Thymus (tissue), 11 donors: ENCODE measurements around the gene WNT2. TPM values are rescaled to one million over a fixed set of nuclear protein-coding genes. Genes with fewer than 3 reads are reported as not detected.
"Not testable (repeated sequence)": the region's sequence is repeated elsewhere in the genome, so short reads cannot be mapped to it uniquely, and the experiment has no call there.

Experiments used
- DNase-seq, 9 donors: peaks; one replicate each; pipeline ENCODE4 v3.0.0-alpha.2; 2013; ENCODE audit warnings: low spot score in 9 of 9, low read depth in 6 of 9, missing footprints in 1 of 9
- H3K27ac ChIP-seq, 2 donors: one replicate each; pipeline ENCODE4 v1.5.1; 2013; ENCODE audit warnings: control low read depth in 1 of 2, low read depth in 1 of 2, low read length in 1 of 2, mild to moderate bottlenecking in 1 of 2, moderate library complexity in 1 of 2
- H3K27me3 ChIP-seq, 2 donors: one replicate each; pipeline ENCODE4 v1.5.1; 2013; ENCODE audit warnings: low read length in 1 of 2; ENCODE audit not compliant: control insufficient read depth in 2 of 2, insufficient read depth in 1 of 2
- H3K36me3 ChIP-seq, 2 donors: one replicate each; pipeline ENCODE4 v1.5.1; 2013; ENCODE audit warnings: low read length in 1 of 2, mild to moderate bottlenecking in 1 of 2, moderate library complexity in 1 of 2; ENCODE audit not compliant: control insufficient read depth in 2 of 2, insufficient read depth in 2 of 2
- H3K4me1 ChIP-seq, 2 donors: one replicate each; pipeline ENCODE4 v1.5.1; 2013; ENCODE audit warnings: low read length in 2 of 2; ENCODE audit not compliant: control insufficient read depth in 2 of 2, insufficient read depth in 2 of 2
- H3K4me3 ChIP-seq, 2 donors: one replicate each; pipeline ENCODE4 v1.5.1; 2013; ENCODE audit warnings: low read length in 2 of 2, control low read depth in 1 of 2, mild to moderate bottlenecking in 1 of 2
- H3K9me3 ChIP-seq, 2 donors: one replicate each; pipeline ENCODE4 v1.5.1; 2013; ENCODE audit warnings: low read length in 1 of 2, mild to moderate bottlenecking in 1 of 2; ENCODE audit not compliant: control insufficient read depth in 2 of 2, insufficient read depth in 1 of 2
- WGBS: extraction: QIAGEN DNeasy Blood & Tissue Kit; methylation state at CpG from one replicate; pipeline ENCODE4 v1.1.7; 2013; 5-methylcytosine and 5-hydroxymethylcytosine counted together
- polyA plus RNA-seq: library from polyadenylated mRNA; stranded (reverse); fragments of 200-250 nt; gene quantifications from one replicate; pipeline ENCODE4 v1.2.3, GENCODE V29; 2013
- total RNA-seq: library from RNA; stranded (reverse); fragments of 120-200 nt; gene quantifications from one replicate; pipeline ENCODE4 v1.2.4, GENCODE V29; 2013
- donor health status: healthy.

WNT2 gene
- total and polyA plus RNA-seq, 2 donors: 0.14 to 0.24 TPM

DNA sequence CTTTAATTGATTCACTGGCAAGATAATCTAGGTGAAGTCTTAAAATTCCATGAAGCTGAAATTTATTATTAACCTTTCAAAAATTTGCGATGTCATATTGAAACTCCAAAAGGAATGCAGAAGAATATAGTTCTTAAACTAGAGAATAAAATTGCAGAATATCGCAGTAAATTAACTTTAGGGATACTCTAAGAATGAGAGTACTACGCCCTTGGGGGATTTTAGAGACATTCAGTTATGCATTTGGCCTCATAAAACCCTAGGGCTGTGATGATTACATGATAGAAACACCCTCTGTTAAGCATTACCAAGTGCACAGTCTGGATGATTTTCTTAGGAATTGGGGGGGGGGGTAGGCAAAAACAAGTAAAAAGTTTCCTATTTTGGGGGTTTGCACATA is 3.7 kb downstream of the WNT2 start:
- Histone ChIP-seq H3K9me3 (no peaks in the 10 kb centered on the region), H3K27me3 (peaks cover 24 to 47% of the 10 kb centered on the region in 2 donors), H3K27ac (no peak overlapping the region), H3K4me3 (no peak overlapping the region), H3K36me3 (no peaks in the 10 kb centered on the region), H3K4me1 (no peaks in the 10 kb centered on the region)
- DNase-seq: no peak
- 94% methylated on average over 3 of the region's 3 CpGs for WGBS

DNA sequence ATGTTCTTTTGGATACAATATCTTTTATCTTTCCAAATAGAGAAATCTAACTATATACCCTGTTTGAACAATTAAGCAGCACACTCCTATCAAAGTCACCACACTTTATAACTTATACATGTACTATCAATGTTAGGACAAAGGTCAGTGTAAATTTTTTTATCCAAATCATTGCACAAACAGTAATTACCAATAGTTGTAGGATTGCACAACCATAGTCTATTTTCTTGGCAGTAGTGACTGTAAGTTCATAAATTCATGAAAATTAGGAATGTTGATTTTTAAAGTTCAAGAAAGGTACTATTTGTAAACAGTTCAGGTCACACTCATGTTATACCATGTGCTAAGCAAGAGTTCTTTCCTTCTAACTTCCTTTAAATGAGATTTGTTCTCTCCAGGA is 9.3 kb downstream of the WNT2 start:
- DNase-seq: no peak
- Histone ChIP-seq H3K27me3 (peaks cover 0 to 3% of the 10 kb centered on the region in 2 donors), H3K4me1 (no peaks in the 10 kb centered on the region), H3K9me3 (no peaks in the 10 kb centered on the region), H3K27ac (no peak overlapping the region), H3K4me3 (no peak overlapping the region), H3K36me3 (no peaks in the 10 kb centered on the region)

DNA sequence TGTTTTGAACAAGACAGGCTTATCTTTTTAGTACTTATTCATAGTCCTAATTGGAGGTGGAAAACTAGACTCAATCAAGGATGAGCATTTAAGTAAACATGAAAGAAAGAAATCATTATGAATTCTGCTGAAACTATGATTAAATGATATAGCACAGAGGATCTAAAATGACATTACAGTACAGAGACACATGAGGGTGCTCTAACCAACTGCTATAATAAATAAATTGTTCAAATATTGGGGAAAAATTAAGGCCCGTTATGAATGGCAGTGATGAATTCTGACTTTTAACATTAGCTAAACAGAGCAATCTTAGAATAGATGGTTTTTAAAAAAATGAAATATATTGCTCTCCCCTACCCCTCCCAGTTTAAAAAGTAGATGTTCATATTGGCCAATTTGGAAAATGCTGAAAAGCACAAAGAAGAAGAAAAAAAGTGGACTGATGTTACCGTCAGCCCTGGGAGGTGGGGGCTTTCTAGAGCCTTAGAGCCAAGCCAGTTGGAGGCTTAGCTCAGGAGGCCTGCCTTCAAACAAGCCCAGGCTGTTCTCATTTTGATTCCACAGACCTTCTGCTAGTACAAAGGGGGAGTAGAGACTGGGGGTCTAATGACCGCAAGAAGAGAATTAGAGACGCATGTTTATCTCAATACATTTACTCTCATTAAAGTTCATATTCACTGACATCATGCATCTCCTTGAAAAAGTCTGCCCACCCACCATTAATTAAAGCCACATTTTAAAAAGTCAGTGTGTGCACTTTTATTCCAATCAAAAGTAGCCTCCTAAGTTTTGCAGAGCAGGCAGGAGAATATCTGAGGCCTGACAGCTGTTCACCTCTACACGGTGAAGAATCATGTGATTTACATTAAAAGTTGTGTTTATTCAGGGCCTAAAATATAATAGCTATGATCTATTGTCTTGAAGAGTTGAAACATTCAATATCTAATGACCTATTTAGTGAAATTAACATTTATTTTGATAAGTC is 10.0 kb downstream of the WNT2 start:
- 90% methylated on average over 5 of the region's 5 CpGs for WGBS
- H3K27me3 ChIP-seq: no peaks in the 10 kb centered on the region

DNA sequence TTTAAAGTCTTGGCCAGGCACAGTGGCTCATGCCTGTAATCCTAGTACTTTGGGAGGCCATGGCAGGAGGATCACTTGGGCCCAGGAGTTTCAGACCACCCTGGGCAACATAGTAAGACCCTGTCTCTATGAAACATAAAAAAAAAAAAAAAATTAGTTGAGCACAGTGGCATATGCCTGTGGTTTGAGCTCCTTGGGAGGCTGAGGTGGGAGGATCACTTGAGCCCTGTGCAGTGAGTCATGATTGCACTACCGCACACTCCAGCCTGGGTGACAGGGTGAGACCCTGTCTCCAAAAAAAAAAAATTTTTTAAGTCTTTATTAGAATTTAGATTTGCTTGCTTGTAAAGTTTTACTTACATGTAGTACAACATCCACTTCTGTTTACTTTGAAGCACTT is 14.0 kb downstream of the WNT2 start:
- Histone ChIP-seq H3K27ac (no peak overlapping the region), H3K4me1 (no peaks in the 10 kb centered on the region), H3K4me3 (no peak overlapping the region), H3K9me3 (no peaks in the 10 kb centered on the region), H3K27me3 (no peaks in the 10 kb centered on the region), H3K36me3 (no peaks in the 10 kb centered on the region)
- WGBS: 98% methylated on average over 1 of the region's 1 CpG
- no peak for DNase-seq

More for the DNA sequence above, 10.0 kb downstream of the WNT2 start:
- no peak for DNase-seq
- Histone ChIP-seq H3K4me3 (no peak overlapping the region), H3K9me3 (no peaks in the 10 kb centered on the region), H3K27ac (no peak overlapping the region), H3K36me3 (no peaks in the 10 kb centered on the region), H3K4me1 (no peaks in the 10 kb centered on the region)

DNA sequence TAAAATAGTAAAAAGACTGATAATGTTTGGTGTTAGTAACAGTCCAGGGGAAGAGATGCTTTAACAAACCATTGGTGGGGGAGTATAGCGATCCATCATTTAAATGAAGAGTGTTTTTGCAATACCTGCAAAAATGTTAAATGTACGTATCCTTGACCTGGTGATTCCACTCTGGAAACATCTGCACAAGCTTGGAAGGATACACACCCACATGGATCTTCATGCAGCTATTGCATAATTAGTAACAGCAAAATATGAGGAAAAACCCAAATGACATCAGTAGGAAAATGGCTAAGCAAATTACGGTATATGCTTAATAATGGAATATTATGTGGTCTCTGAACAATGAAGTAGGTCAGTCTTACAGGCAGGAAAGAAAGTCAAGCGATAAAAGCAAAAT is 20.5 kb downstream of the WNT2 start:
- Histone ChIP-seq H3K27me3 (no peaks in the 10 kb centered on the region), H3K4me3 (no peak overlapping the region), H3K4me1 (peaks cover 0 to 2% of the 10 kb centered on the region in 2 donors), H3K36me3 (no peaks in the 10 kb centered on the region), H3K9me3 (no peaks in the 10 kb centered on the region), H3K27ac (no peak overlapping the region)
- WGBS: 93% methylated on average over 4 of the region's 4 CpGs
- no peak for DNase-seq

DNA sequence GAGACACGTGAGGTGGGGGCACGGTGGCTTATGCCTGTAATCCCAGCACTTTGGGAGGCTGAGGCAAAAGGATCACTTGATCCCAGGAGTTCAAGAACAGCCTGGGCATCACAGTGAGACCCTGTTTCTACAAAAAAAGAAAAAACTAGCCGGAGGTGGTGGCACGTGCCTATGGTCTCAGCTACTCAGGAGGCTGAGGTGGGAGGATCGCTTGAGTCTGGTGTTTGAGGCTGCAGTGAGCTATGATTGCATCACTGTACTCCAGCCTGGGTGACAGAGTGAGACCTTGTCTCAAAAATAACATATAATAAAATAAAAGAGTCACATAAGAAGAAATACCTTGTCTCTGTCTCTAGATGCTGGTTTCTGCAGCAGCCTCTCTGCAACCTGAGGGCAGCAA is 22.4 kb downstream of the WNT2 start:
- not testable (repeated sequence) for H3K27ac ChIP-seq, DNase-seq
- WGBS: 93% methylated on average over 5 of the region's 5 CpGs

DNA sequence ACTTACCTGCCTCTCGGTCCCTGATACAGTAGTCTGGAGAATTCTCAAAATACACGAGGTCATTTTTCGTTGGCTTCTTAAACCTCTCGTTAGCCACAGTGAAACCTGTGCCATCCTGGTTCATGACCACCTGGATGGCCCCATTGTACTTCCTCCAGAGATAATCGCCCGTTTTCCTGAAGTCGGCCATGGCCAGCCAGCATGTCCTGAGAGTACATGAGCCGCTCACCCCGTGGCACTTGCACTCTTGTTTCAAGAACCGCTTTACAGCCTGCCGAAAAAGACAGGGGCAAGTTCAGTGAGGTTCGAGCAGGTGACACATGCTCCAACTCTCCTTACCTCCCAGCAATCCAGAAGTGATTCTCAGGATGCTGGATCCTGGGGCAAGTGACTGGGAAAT is 25.3 kb downstream of the WNT2 start:
- Histone ChIP-seq H3K27ac (no peak overlapping the region), H3K4me1 (peaks cover 0 to 2% of the 10 kb centered on the region in 2 donors), H3K4me3 (no peak overlapping the region), H3K27me3 (no peaks in the 10 kb centered on the region), H3K36me3 (no peaks in the 10 kb centered on the region), H3K9me3 (no peaks in the 10 kb centered on the region)
- 95% methylated on average over 12 of the region's 12 CpGs for WGBS
- no peak for DNase-seq

More for the DNA sequence above, 22.4 kb downstream of the WNT2 start:
- not testable (repeated sequence) for H3K4me1 ChIP-seq, H3K4me3 ChIP-seq, H3K27me3 ChIP-seq, H3K9me3 ChIP-seq, H3K36me3 ChIP-seq

DNA sequence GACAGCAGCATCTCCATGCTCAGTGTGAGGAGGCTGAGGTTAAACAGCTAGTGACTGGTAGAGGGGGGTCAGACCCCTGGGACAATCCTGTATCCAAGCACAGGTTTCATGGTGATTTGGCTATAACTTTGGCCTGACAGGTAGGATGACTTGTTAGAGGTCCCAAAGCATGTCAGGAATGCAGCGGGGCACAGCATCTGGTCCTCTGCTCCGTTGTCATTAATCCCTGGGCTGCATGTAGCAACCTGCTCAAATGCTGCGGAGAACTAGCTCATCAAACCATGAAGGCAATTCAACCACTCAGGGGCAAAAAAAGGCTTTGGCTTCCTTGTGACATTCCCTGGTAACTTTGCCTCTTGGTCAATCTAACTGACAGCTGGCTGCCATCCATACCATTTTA is 26.8 kb downstream of the WNT2 start:
- no peak overlapping the region for H3K27ac ChIP-seq
- H3K4me3 ChIP-seq: no peak overlapping the region
- peak in 1 of 9 donors; percentile 0 for DNase-seq
- no peaks in the 10 kb centered on the region for H3K27me3 ChIP-seq
- no peaks in the 10 kb centered on the region for H3K36me3 ChIP-seq
- peaks cover 0 to 2% of the 10 kb centered on the region in 2 donors for H3K4me1 ChIP-seq
- 79% methylated on average over 3 of the region's 3 CpGs for WGBS
- H3K9me3 ChIP-seq: no peaks in the 10 kb centered on the region

DNA sequence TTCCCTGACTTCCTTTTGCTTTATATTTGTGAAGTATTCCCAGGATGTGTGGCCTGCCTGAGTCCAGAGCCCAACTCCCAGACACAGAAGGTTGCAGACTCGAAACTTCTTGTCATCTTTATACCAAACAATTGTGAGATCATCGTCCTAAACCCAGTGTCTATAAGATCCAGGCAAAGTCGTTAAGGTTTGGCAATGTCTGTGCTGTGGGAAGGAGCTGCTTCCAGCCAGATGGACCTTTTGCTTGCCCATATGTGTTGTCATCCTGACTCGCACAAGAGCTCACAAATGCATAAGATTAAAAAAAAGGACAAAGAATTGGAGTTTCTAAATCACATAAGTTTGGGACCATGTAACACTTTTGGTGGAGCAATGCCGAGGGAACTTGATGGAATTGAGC is 37.0 kb downstream of the WNT2 start:
- no peak overlapping the region for H3K27ac ChIP-seq
- H3K9me3 ChIP-seq: no peaks in the 10 kb centered on the region
- WGBS: 88% methylated on average over 5 of the region's 5 CpGs
- no peaks in the 10 kb centered on the region for H3K36me3 ChIP-seq
- no peaks in the 10 kb centered on the region for H3K4me1 ChIP-seq
- DNase-seq: no peak
- no peak overlapping the region for H3K4me3 ChIP-seq
- H3K27me3 ChIP-seq: peaks cover 0 to 2% of the 10 kb centered on the region in 2 donors
